GM12878 (cell line): Measurements from ENCODE around the gene SPEG. TPM values are rescaled to one million over a fixed set of nuclear protein-coding genes. Genes with fewer than 3 reads are reported as not detected.

Source experiments
- ATAC-seq: fragments of 200-7000 bp; cut with Tn5 transposase; 3 replicates; pipeline ENCODE4 v1.9.1; 2020; ENCODE audit warnings: mild to moderate bottlenecking, moderate library complexity
- BruUV-seq: library from RNA; stranded (reverse); fragments of 400-500 nt; replicated peaks from 2 replicates; lab custom pipeline; 2021; lab: Mats Ljungman, UMichigan
- CTCF ChIA-PET: fragments of 300-600 bp; sonication (Branson Sonifier 250); formaldehyde crosslinking; extraction: SDS; loops from one replicate; lab custom pipeline; 2021; ENCODE audit warnings: inconsistent platforms; lab: Yijun Ruan, JAX
- POLR2A ChIA-PET: fragments of 350-600 bp; formaldehyde crosslinking; extraction: SDS; loops from one replicate; lab custom pipeline; 2021; ENCODE audit warnings: inconsistent platforms; lab: Charles Lee
- RAD21 ChIA-PET: fragments of 300-600 bp; sonication (Branson Sonifier 250); formaldehyde crosslinking; loops from one replicate; lab custom pipeline; 2023; ENCODE audit warnings: antibody characterized with exemption; ENCODE audit not compliant: unreplicated experiment; lab: Charles Lee
- SMC1A ChIA-PET: fragments of 300-600 bp; sonication (Branson Sonifier 250); formaldehyde crosslinking; loops from one replicate; lab custom pipeline; 2023; ENCODE audit not compliant: unreplicated experiment, uncharacterized antibody; lab: Charles Lee
- DNase-seq: peaks from one replicate; pipeline ENCODE4 v3.0.0-alpha.2; 2011; ENCODE audit warnings: low read depth, low spot score
- FAIRE-seq: peaks from 3 replicates; lab custom pipeline; 2011; peaks lifted over from hg19 to GRCh38; lab: Jason Lieb, UNC
- H2AFZ ChIP-seq: 2 replicates; pipeline ENCODE4 v1.6.0; 2011; ENCODE audit warnings: low read depth, low read length, control low read depth; ENCODE audit not compliant: control insufficient read depth
- H3K27ac ChIP-seq: 2 replicates; pipeline ENCODE4 v1.5.1; 2011; ENCODE audit warnings: control low read depth; ENCODE audit not compliant: control insufficient read depth, insufficient read depth
- H3K27me3 ChIP-seq, 2 experiments: replicated peaks in 1 of 2; 2 replicates each; pipeline versions ENCODE4 v1.6.0 to v1.6.1; 2011; ENCODE audit warnings: low read length in 1 of 2; ENCODE audit not compliant: control insufficient read depth in 2 of 2, insufficient read depth in 2 of 2
- H3K36me3 ChIP-seq, 2 experiments: 2 replicates each; pipeline ENCODE4 v1.5.1; 2011; ENCODE audit warnings: low read length in 1 of 2; ENCODE audit not compliant: control insufficient read depth in 2 of 2, insufficient read depth in 2 of 2
- H3K4me1 ChIP-seq: 2 replicates; pipeline ENCODE4 v1.6.1; 2011; ENCODE audit warnings: mild to moderate bottlenecking, low read length, moderate library complexity, mixed read lengths; ENCODE audit not compliant: control insufficient read depth, insufficient read depth
- H3K4me2 ChIP-seq: 2 replicates; pipeline ENCODE4 v1.6.0; 2011; ENCODE audit warnings: control low read depth; ENCODE audit not compliant: control insufficient read depth, insufficient read depth
- H3K4me3 ChIP-seq: fragments of 200-600 bp; sonication (generic); 2 replicates; pipeline ENCODE4 v1.5.1; 2016
- H3K79me2 ChIP-seq: 2 replicates; pipeline ENCODE4 v1.6.0; 2011; ENCODE audit warnings: low read length; ENCODE audit not compliant: control insufficient read depth, insufficient read depth
- H3K9ac ChIP-seq: 2 replicates; pipeline ENCODE4 v1.8.0; 2011; ENCODE audit warnings: low read length, control low read depth, mixed read lengths; ENCODE audit not compliant: control insufficient read depth, insufficient read depth
- H3K9me3 ChIP-seq: replicated peaks from 3 replicates; pipeline ENCODE4 v1.5.1; 2011; ENCODE audit warnings: mild to moderate bottlenecking, low read length; ENCODE audit not compliant: control insufficient read depth, insufficient read depth
- H4K20me1 ChIP-seq: 2 replicates; pipeline ENCODE4 v1.6.0; 2011; ENCODE audit not compliant: control insufficient read depth, insufficient read depth
- ATF7 ChIP-seq: fragments of 450-650 bp; IDR thresholded peaks from 2 replicates; pipeline ENCODE4 v1.6.1; 2016; ENCODE audit warnings: low read depth, mild to moderate bottlenecking
- ETV6 ChIP-seq, 2 experiments: fragments of 450-650 bp in 1 of 2; IDR thresholded peaks in 1 of 2; conservative IDR thresholded peaks in 1 of 2; 2 replicates each; pipeline ENCODE4 v1.6.1; 2014; ENCODE audit warnings: antibody characterized with exemption in 1 of 2, borderline replicate concordance in 1 of 2, low read depth in 1 of 2, mild to moderate bottlenecking in 1 of 2, moderate library complexity in 1 of 2
- FOS ChIP-seq: IDR thresholded peaks from 3 replicates; pipeline ENCODE4 v1.6.1; 2011; ENCODE audit warnings: borderline replicate concordance; ENCODE audit not compliant: insufficient read length; ENCODE audit errors: extremely low read depth
- GATAD2B ChIP-seq: fragments of 450-650 bp; conservative IDR thresholded peaks from 2 replicates; pipeline ENCODE4 v1.6.1; 2017; ENCODE audit warnings: low read depth, mild to moderate bottlenecking, moderate library complexity
- HDAC6 ChIP-seq: fragments of 200-600 bp; sonication (generic); IDR thresholded peaks from one replicate; pipeline ENCODE4 v1.8.0; 2017; ENCODE audit warnings: antibody characterized with exemption; ENCODE audit not compliant: unreplicated experiment
- RAD51 ChIP-seq: fragments of 450-650 bp; IDR thresholded peaks from 2 replicates; pipeline ENCODE4 v1.6.1; 2016; ENCODE audit warnings: moderate library complexity, mild to moderate bottlenecking, inconsistent platforms
- ZBED1 ChIP-seq: IDR thresholded peaks from 2 replicates; pipeline ENCODE4 v1.6.1; 2016; ENCODE audit warnings: borderline replicate concordance
- ZNF622 ChIP-seq: fragments of 450-650 bp; IDR thresholded peaks from 2 replicates; pipeline ENCODE4 v1.6.1; 2017; ENCODE audit warnings: mild to moderate bottlenecking, inconsistent platforms
- WGBS: methylation state at CpG from one replicate; pipeline ENCODE4 v1.1.6; 2016; ENCODE audit warnings: low lambda C conversion rate; ENCODE audit not compliant: insufficient replicate concordance, insufficient coverage; ENCODE audit errors: missing lambda C conversion rate; 5-methylcytosine and 5-hydroxymethylcytosine counted together
- in situ Hi-C: fragments of 300-500 bp; cut with MboI; formaldehyde crosslinking; loops from 9 replicates; pipeline ENCODE4 v1.14.3; 2018; ENCODE audit warnings: mixed read lengths
- intact Hi-C: fragments of 100-400 bp; cut with micrococcal nuclease; formaldehyde crosslinking; loops from one replicate; pipeline ENCODE4 v1.14.2; 2022; ENCODE audit not compliant: unreplicated experiment
- polyA plus RNA-seq, 11 experiments: library from polyadenylated mRNA; depleted of rRNA in 4 of 11; unstranded in 6 of 11; stranded (reverse) in 5 of 11; fragments of >200 nt; fragmentation: Nextera tagmentation in 4 of 11; fragmentation: Illumina TruSeq in 1 of 11; extraction: Ambion mirVana in 4 of 11; extraction: Trizol in 1 of 11; gene quantifications; 1 replicate in 1 of 11; 2 replicates in 10 of 11; pipeline versions ENCODE4 v1.2.1 to v1.2.3, GENCODE V29; 2011 to 2016; ENCODE audit warnings: inconsistent platforms in 2 of 11, missing spikeins in 2 of 11, low read depth in 1 of 11
- total RNA-seq, 4 experiments: library from RNA; depleted of rRNA in 3 of 4; stranded (reverse); fragments of >200 nt in 3 of 4; fragmentation: Illumina TruSeq in 1 of 4; extraction: Trizol in 1 of 4; gene quantifications; 2 replicates each; pipeline versions ENCODE4 v1.2.1 to v1.2.3, GENCODE V29; 2013 to 2021
- TF ChIP-seq, protein P1 (sequence below): fragments of 450-650 bp; IDR thresholded peaks from 2 replicates; pipeline ENCODE4 v1.6.1; 2016; ENCODE audit warnings: mild to moderate bottlenecking, moderate library complexity, borderline replicate concordance
- TF ChIP-seq, protein P2 (sequence below): IDR thresholded peaks from 2 replicates; pipeline ENCODE4 v1.6.1; 2012; ENCODE audit warnings: low read length, inconsistent platforms
- TF ChIP-seq, protein P3 (sequence below): fragments of 450-650 bp; IDR thresholded peaks from 2 replicates; pipeline ENCODE4 v1.6.1; 2017; ENCODE audit warnings: mild to moderate bottlenecking, moderate library complexity
- TF ChIP-seq, protein P4 (sequence below): fragments of 450-650 bp; IDR thresholded peaks from 2 replicates; pipeline ENCODE4 v1.6.1; 2017; ENCODE audit warnings: borderline replicate concordance

The SPEG gene
- total and polyA plus RNA-seq, 10 of the 15 experiments (the other 5 are each of a cell fraction or from before 2014, with no cell fraction given) = 0.03 to 0.28 TPM; not detected in 8

DNA sequence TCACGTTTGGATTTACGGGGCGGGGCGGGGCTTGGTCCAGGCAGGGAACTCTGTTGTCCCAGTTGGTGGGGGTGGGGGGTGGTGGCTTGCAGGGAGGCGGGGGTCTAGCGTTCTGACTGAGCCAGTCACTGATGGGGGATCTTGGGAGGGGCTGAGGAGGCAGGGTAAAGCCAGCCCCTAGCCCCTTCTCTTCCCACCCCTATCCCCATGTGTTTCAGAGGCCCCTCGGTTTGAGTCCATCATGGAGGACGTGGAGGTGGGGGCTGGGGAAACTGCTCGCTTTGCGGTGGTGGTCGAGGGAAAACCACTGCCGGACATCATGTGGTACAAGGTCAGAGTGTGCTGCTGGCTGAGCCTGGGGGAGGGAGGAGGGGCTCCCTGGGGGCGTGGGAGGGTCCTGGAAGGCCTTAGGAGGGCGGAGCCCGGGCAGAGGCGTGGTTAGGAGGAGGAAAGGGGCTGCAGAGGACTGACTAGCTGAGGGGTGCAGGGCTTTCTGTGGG is 42.1 kb downstream of the SPEG start:
- Histone ChIP-seq H3K79me2 (no peaks in the 10 kb centered on the region), H3K27me3 (no peaks in the 10 kb centered on the region; a peak in 2 of 4 replicates), H3K4me1 (no peaks in the 10 kb centered on the region), H3K9ac (no peak overlapping the region), H4K20me1 (no peaks in the 10 kb centered on the region), H3K9me3 (no peaks in the 10 kb centered on the region), H3K27ac (no peak overlapping the region), H3K4me2 (no peak overlapping the region), H2AFZ (no peak overlapping the region), H3K4me3 (no peak overlapping the region), H3K36me3 (no peaks in the 10 kb centered on the region)
- ATAC-seq (no peak), DNase-seq (no peak), FAIRE-seq (no peak)
- in situ Hi-C loops (no loop called here), intact Hi-C loops (loop anchor here (10.0 kb wide), 1 partner anchor 158 kb away; no protein-coding TSS in a partner anchor)
- WGBS = 29% methylated on average over 12 of the region's 16 CpGs
- RAD21 ChIA-PET = interaction anchor here (2.0 kb wide), 1 partner anchor 54 kb away, joined by 7 read pairs; no protein-coding TSS in a partner anchor
- SMC1A ChIA-PET = interaction anchor here (0.6 kb wide), 1 partner anchor 202 kb away, joined by 3 read pairs; no protein-coding TSS in a partner anchor
- POLR2A ChIA-PET = no interaction called here
- no TSS peak for BruUV-seq
- CTCF ChIA-PET = interaction anchor here (1.2 to 4.0 kb wide), 3 partner anchors 13 to 52 kb away, joined by 3 to 25 read pairs (median 4); no protein-coding TSS in a partner anchor
- TF ChIP-seq RAD51 (no peak), FOS (no peak), HDAC6 (no peak), ZNF622 (no peak), ATF7 (no peak), GATAD2B (no peak), ZBED1 (no peak), ETV6 (conservative IDR thresholded peaks at IDR 0.05 in 1 of 2, IDR thresholded peaks at IDR 0.05 in 1 of 2; ENCODE audit: borderline replicate concordance in 1 of 2, low read depth in 1 of 2) (no peak)
- TF ChIP-seq, protein P1, sequence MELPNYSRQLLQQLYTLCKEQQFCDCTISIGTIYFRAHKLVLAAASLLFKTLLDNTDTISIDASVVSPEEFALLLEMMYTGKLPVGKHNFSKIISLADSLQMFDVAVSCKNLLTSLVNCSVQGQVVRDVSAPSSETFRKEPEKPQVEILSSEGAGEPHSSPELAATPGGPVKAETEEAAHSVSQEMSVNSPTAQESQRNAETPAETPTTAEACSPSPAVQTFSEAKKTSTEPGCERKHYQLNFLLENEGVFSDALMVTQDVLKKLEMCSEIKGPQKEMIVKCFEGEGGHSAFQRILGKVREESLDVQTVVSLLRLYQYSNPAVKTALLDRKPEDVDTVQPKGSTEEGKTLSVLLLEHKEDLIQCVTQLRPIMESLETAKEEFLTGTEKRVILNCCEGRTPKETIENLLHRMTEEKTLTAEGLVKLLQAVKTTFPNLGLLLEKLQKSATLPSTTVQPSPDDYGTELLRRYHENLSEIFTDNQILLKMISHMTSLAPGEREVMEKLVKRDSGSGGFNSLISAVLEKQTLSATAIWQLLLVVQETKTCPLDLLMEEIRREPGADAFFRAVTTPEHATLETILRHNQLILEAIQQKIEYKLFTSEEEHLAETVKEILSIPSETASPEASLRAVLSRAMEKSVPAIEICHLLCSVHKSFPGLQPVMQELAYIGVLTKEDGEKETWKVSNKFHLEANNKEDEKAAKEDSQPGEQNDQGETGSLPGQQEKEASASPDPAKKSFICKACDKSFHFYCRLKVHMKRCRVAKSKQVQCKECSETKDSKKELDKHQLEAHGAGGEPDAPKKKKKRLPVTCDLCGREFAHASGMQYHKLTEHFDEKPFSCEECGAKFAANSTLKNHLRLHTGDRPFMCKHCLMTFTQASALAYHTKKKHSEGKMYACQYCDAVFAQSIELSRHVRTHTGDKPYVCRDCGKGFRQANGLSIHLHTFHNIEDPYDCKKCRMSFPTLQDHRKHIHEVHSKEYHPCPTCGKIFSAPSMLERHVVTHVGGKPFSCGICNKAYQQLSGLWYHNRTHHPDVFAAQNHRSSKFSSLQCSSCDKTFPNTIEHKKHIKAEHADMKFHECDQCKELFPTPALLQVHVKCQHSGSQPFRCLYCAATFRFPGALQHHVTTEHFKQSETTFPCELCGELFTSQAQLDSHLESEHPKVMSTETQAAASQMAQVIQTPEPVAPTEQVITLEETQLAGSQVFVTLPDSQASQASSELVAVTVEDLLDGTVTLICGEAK = no peak
- TF ChIP-seq, protein P2, sequence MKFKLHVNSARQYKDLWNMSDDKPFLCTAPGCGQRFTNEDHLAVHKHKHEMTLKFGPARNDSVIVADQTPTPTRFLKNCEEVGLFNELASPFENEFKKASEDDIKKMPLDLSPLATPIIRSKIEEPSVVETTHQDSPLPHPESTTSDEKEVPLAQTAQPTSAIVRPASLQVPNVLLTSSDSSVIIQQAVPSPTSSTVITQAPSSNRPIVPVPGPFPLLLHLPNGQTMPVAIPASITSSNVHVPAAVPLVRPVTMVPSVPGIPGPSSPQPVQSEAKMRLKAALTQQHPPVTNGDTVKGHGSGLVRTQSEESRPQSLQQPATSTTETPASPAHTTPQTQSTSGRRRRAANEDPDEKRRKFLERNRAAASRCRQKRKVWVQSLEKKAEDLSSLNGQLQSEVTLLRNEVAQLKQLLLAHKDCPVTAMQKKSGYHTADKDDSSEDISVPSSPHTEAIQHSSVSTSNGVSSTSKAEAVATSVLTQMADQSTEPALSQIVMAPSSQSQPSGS = no peak
- TF ChIP-seq, protein P3, sequence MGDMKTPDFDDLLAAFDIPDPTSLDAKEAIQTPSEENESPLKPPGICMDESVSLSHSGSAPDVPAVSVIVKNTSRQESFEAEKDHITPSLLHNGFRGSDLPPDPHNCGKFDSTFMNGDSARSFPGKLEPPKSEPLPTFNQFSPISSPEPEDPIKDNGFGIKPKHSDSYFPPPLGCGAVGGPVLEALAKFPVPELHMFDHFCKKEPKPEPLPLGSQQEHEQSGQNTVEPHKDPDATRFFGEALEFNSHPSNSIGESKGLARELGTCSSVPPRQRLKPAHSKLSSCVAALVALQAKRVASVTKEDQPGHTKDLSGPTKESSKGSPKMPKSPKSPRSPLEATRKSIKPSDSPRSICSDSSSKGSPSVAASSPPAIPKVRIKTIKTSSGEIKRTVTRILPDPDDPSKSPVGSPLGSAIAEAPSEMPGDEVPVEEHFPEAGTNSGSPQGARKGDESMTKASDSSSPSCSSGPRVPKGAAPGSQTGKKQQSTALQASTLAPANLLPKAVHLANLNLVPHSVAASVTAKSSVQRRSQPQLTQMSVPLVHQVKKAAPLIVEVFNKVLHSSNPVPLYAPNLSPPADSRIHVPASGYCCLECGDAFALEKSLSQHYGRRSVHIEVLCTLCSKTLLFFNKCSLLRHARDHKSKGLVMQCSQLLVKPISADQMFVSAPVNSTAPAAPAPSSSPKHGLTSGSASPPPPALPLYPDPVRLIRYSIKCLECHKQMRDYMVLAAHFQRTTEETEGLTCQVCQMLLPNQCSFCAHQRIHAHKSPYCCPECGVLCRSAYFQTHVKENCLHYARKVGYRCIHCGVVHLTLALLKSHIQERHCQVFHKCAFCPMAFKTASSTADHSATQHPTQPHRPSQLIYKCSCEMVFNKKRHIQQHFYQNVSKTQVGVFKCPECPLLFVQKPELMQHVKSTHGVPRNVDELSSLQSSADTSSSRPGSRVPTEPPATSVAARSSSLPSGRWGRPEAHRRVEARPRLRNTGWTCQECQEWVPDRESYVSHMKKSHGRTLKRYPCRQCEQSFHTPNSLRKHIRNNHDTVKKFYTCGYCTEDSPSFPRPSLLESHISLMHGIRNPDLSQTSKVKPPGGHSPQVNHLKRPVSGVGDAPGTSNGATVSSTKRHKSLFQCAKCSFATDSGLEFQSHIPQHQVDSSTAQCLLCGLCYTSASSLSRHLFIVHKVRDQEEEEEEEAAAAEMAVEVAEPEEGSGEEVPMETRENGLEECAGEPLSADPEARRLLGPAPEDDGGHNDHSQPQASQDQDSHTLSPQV = no peak
- TF ChIP-seq, protein P4, sequence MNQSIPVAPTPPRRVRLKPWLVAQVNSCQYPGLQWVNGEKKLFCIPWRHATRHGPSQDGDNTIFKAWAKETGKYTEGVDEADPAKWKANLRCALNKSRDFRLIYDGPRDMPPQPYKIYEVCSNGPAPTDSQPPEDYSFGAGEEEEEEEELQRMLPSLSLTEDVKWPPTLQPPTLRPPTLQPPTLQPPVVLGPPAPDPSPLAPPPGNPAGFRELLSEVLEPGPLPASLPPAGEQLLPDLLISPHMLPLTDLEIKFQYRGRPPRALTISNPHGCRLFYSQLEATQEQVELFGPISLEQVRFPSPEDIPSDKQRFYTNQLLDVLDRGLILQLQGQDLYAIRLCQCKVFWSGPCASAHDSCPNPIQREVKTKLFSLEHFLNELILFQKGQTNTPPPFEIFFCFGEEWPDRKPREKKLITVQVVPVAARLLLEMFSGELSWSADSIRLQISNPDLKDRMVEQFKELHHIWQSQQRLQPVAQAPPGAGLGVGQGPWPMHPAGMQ = no peak
